ENCODE data around the gene ZNF248. TPM values are rescaled to one million over a fixed set of nuclear protein-coding genes. Genes with fewer than 3 reads are reported as not detected.

ZNF248 gene
- total and polyA plus RNA-seq, 8 donors: 12.0 to 45.2 (median 40.0) TPM

DNA sequence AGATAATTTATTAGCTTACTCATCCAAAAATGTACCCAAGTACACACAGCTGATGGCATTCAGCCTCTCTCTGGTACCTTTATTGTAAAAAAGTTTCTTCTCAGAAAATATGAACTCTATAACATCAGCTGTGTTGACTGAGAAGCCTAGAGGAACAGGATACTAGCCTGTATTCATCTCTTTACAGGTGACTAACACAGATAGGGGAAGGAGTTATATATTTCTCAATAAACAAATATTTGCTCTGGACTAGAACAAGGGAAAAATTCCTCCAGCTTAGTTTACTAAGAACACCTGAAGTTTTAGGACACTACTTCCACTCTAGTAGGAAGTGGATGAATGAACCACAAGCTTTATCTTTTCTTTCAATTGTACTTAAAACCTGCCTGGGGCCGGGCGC, 67.8 kb downstream of the ZNF248 start:
- no peaks in the 10 kb centered on the region for H3K36me3 ChIP-seq
- H3K4me1 ChIP-seq: no peaks in the 10 kb centered on the region
- no peak for DNase-seq
- intact Hi-C loops (cut with DNase I): no loop called here
- no peaks in the 10 kb centered on the region for H3K27me3 ChIP-seq
- no peak overlapping the region for H3K27ac ChIP-seq
- TF ChIP-seq, protein P1, sequence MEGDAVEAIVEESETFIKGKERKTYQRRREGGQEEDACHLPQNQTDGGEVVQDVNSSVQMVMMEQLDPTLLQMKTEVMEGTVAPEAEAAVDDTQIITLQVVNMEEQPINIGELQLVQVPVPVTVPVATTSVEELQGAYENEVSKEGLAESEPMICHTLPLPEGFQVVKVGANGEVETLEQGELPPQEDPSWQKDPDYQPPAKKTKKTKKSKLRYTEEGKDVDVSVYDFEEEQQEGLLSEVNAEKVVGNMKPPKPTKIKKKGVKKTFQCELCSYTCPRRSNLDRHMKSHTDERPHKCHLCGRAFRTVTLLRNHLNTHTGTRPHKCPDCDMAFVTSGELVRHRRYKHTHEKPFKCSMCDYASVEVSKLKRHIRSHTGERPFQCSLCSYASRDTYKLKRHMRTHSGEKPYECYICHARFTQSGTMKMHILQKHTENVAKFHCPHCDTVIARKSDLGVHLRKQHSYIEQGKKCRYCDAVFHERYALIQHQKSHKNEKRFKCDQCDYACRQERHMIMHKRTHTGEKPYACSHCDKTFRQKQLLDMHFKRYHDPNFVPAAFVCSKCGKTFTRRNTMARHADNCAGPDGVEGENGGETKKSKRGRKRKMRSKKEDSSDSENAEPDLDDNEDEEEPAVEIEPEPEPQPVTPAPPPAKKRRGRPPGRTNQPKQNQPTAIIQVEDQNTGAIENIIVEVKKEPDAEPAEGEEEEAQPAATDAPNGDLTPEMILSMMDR (IDR thresholded peaks at IDR 0.05): no peak
- no peak for ATAC-seq
- no peak overlapping the region for H3K4me3 ChIP-seq
- peaks cover 0 to 87% of the 10 kb centered on the region in 2 donors for H3K9me3 ChIP-seq

DNA sequence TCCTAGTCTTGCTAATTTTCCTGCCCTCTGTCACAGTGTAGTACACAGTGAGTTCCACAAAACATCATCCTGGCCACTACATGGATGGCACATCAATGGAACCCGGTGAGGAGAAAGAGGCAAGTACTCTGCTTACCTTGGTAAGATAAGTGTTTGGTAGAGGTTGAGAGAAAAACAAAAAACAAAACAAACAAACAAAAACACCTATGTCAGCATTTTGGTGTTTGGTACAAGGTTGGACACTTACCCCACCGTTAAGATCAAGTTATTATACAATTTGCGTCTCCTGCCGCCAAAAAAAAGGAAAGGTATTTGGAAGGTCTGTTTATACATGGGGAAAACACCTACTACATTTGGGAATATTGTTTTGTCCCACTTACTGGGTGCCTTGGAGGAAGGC, 72.7 kb downstream of the ZNF248 start:
- Histone ChIP-seq H3K27ac (no peak overlapping the region), H3K9me3 (peaks cover 0 to 85% of the 10 kb centered on the region in 2 donors), H3K36me3 (no peaks in the 10 kb centered on the region), H3K4me3 (no peak overlapping the region), H3K27me3 (no peaks in the 10 kb centered on the region), H3K4me1 (no peaks in the 10 kb centered on the region)
- no peak for ATAC-seq
- TF ChIP-seq, protein P1 (IDR thresholded peaks at IDR 0.05): no peak
- intact Hi-C loops (cut with DNase I): no loop called here
- no peak for DNase-seq

DNA sequence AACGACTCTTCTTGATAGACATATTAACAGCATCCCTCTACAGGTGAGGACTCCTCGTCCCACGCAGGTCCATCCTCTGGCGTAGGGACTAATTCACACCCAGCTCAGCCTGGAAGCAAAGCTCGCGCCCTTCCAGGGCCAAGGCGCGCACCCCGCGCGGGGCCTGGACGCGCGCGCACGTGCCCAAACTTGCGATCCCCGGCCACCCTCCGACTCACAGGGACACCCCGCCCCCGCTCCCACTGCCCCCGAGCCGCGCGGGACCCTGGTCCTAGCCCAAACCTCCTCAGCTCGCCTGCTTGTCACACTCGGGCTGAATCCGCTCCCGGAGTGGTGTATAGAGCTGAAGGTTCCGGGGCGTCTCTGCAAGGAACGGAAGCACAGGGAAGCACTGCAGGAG, 76.9 kb downstream of the ZNF248 start:
- Histone ChIP-seq H3K4me1 (no peaks in the 10 kb centered on the region), H3K27ac (no peak overlapping the region), H3K9me3 (peaks cover 0 to 56% of the 10 kb centered on the region in 2 donors), H3K27me3 (no peaks in the 10 kb centered on the region), H3K36me3 (no peaks in the 10 kb centered on the region), H3K4me3 (no peak overlapping the region)
- intact Hi-C loops (cut with DNase I): no loop called here
- peak in 1 of 4 donors; percentile 62 for DNase-seq
- TF ChIP-seq, protein P1 (IDR thresholded peaks at IDR 0.05): no peak
- no peak for ATAC-seq

DNA sequence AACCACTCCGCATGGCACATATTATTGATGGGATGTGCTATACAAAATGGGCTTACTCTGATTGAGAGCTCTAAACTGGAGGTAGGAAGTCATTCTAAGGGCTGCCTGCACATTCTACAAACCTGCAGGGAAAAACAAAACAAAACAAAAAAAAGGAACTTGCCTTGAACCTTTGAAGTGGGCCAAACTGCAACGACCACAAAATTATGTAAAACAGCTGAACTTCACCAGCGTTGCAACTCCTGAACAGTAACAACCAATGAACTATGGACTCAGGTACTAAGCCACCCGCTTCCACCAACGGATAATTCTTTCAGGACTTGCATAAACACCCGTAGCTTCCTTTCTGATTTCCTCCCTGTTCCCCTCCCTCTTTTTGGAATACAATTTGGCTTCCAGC, 80.4 kb downstream of the ZNF248 start:
- no peak for DNase-seq
- H3K4me1 ChIP-seq: no peaks in the 10 kb centered on the region
- no peaks in the 10 kb centered on the region for H3K27me3 ChIP-seq
- intact Hi-C loops (cut with DNase I): no loop called here
- H3K27ac ChIP-seq: no peak overlapping the region
- peaks cover 0 to 34% of the 10 kb centered on the region in 2 donors for H3K9me3 ChIP-seq
- H3K4me3 ChIP-seq: no peak overlapping the region
- TF ChIP-seq, protein P1 (IDR thresholded peaks at IDR 0.05): no peak
- ATAC-seq: no peak
- no peaks in the 10 kb centered on the region for H3K36me3 ChIP-seq

DNA sequence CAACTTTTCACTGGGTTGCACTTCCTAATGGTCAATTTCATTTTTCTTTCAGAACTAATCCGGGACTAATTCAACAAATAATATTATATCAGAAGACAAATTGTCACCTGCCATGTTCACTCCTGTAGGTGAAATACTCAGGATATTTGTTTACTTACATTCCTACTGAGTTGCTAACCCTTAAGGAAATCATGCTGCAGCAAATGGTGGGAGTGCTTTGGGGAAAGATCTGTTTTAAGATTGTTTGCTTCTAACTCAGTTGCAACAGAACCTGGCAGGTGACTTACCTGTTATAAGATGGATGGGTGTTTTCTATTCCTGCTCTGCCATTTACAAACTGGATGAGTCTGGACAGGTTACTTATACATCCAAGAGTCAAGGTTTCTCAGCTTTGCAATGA, 81.8 kb downstream of the ZNF248 start:
- intact Hi-C loops (cut with DNase I): no loop called here
- ATAC-seq (no peak), DNase-seq (no peak)
- no peak overlapping the region for H3K27ac ChIP-seq
- H3K4me3 ChIP-seq: no peak overlapping the region
- TF ChIP-seq, protein P1 (IDR thresholded peaks at IDR 0.05): no peak
- peaks cover 0 to 26% of the 10 kb centered on the region in 2 donors for H3K9me3 ChIP-seq
- no peaks in the 10 kb centered on the region for H3K36me3 ChIP-seq
- no peaks in the 10 kb centered on the region for H3K4me1 ChIP-seq
- H3K27me3 ChIP-seq: no peaks in the 10 kb centered on the region

Measured in left lung (tissue), 10 donors.